Lower leg skin (tissue), 3 donors: ENCODE results near the gene JAKMIP2.

Experiments
- CTCF ChIP-seq, 3 donors: fragments of 450-650 bp; IDR thresholded peaks; one replicate each; pipeline ENCODE4 v1.5.1; 2016; ENCODE audit warnings: antibody characterized with exemption in 3 of 3, mild to moderate bottlenecking in 3 of 3, moderate library complexity in 2 of 3
- POLR2A ChIP-seq, 2 donors: fragments of 450-650 bp; IDR thresholded peaks; one replicate each; pipeline ENCODE4 v1.6.1; 2016 to 2017; ENCODE audit warnings: antibody characterized with exemption in 2 of 2, mild to moderate bottlenecking in 1 of 2, moderate library complexity in 1 of 2

DNA sequence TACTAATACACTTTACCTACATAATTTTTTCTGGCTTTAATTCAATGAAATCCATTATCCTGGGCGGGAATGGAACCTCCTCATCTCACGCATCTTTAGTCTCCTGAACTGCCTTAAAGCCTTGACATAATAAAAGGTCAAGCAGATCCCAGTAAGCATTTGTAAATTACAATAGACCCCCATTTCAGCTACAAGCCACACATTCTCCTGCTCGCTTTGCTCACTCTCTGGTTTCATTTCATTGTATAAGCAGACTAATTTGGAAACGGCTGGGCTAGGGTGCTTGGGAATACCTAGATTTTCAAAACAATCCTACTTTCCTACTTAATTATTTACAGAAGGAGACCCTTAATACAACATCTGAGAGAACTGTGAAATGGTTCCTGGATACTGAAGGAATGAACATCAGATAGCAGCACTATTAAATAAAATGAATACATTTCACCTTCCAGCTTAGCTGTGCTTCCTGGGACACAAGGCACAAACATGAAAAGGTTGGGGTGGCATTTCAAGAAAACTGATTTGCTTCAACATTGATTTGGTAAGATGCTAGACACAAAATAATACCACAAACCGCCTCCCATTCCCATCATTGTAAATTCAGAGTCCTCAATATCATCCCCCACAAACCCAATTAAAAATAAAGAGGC, 1.5 kb downstream of the JAKMIP2 start:
- TF ChIP-seq CTCF (IDR thresholded peaks at IDR 0.05): no peak
- TF ChIP-seq POLR2A (IDR thresholded peaks at IDR 0.05): no peak
